ENCODE results near the gene BEND7. TPM values are rescaled to one million over a fixed set of nuclear protein-coding genes. Genes with fewer than 3 reads are reported as not detected.
"Not testable (repeated sequence)": the region's sequence is repeated elsewhere in the genome, so short reads cannot be mapped to it uniquely, and the experiment has no call there.

Gene BEND7
- total and polyA plus RNA-seq, 2 of the 4 experiments (the other 2 are of a cell fraction) = 2.3 to 3.5 TPM

DNA sequence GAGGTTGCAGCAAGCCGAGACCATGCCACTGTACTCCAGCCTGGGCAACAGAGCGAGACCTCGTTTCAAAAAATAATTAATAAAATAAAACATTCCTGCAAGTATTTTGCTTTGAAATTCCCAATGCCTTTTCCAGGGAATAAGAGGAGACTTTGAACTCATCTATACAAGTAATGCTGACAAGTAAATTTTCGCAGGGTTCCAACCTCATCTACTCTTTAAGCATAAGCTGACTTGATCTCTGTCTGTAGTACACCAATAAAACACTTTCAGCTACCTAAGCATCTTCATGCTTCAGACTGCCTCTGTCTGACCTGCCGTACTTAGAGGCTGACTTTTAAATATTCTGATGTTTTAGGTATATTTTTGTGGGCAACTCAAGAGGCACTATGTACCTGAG, 13.7 kb upstream of the BEND7 start:
- Histone ChIP-seq H3K9ac (ENCODE audit: low read depth, low read length) (no peak overlapping the region), H3K18ac (ENCODE audit: low read depth, low read length) (no peak overlapping the region), H2AK9ac (replicated peaks; ENCODE audit: low read depth, low read length, poor library complexity) (no peak overlapping the region), H3K79me1 (ENCODE audit: low read depth in 1 of 2, low read length in 2 of 2) (no peaks in the 10 kb centered on the region), H3K36me3 (ENCODE audit: control insufficient read depth, insufficient read depth, low read length) (no peaks in the 10 kb centered on the region), H4K8ac (ENCODE audit: low read depth in 2 of 2, low read length in 2 of 2) (no peak overlapping the region), H4K20me1 (ENCODE audit: insufficient read depth, low read length) (no peaks in the 10 kb centered on the region), H3K4ac (ENCODE audit: low read depth, low read length) (no peak overlapping the region), H3K14ac (replicated peaks; ENCODE audit: low read depth, low read length) (no peak overlapping the region), H2AFZ (replicated peaks; ENCODE audit: low read length, poor library complexity) (no peak overlapping the region), H2BK5ac (ENCODE audit: low read depth, low read length, poor library complexity, severe bottlenecking) (no peak overlapping the region), H2BK15ac (ENCODE audit: low read depth, low read length) (no peak overlapping the region), H3K23ac (ENCODE audit: low read depth, low read length) (no peak overlapping the region), H3K4me1 (ENCODE audit: control insufficient read depth, insufficient read depth, low read length) (no peaks in the 10 kb centered on the region), H4K5ac (ENCODE audit: low read depth, low read length) (no peak overlapping the region), H2AK5ac (ENCODE audit: low read depth, low read length) (no peak overlapping the region), H3K56ac (ENCODE audit: extremely low read depth, insufficient read depth, low read length) (no peak overlapping the region), H3K9me1 (ENCODE audit: insufficient read depth, low read length) (no peaks in the 10 kb centered on the region), H3K4me3 (ENCODE audit: insufficient read depth, low read depth, low read length) (no peak overlapping the region), H3K27ac (ENCODE audit: insufficient read depth, low read length) (no peak overlapping the region), H2BK20ac (ENCODE audit: low read depth, low read length) (no peak overlapping the region), H3K27me3 (ENCODE audit: control insufficient read depth, insufficient read depth, low read length) (peaks cover 37% of the 10 kb centered on the region), H4K91ac (ENCODE audit: insufficient read depth, low read depth, low read length) (no peak overlapping the region), H3K9me3 (ENCODE audit: control insufficient read depth, insufficient read depth, low read length) (no peaks in the 10 kb centered on the region), H3K4me2 (ENCODE audit: low read depth, low read length) (no peak overlapping the region), H2BK120ac (ENCODE audit: low read depth, low read length) (no peak overlapping the region)
- POLR2A ChIA-PET (ENCODE audit: unreplicated experiment) = no interaction called here
- no TSS peak for BruUV-seq (replicated peaks)
- dilution Hi-C loops (cut with HindIII; ENCODE audit: low sequenced_read_pairs, unreplicated experiment) = no loop called here
- DNase-seq (no peak), ATAC-seq (ENCODE audit: low read depth) (no peak)
- CTCF ChIA-PET = no interaction called here
- TF ChIP-seq MAFK (IDR thresholded peaks at IDR 0.05; ENCODE audit: low read depth, low read length) = peak; percentile 59
- TF ChIP-seq POLR2A (IDR thresholded peaks at IDR 0.05; ENCODE audit: low read depth, low read length) = no peak
- WGBS, 2 experiments (ENCODE audit: extremely low coverage in 2 of 2, insufficient read length in 1 of 2) = no CpG with 5 or more reads among the region's 5 CpGs
- intact Hi-C loops (cut with micrococcal nuclease) = no loop called here
- in situ Hi-C loops (cut with MboI; ENCODE audit: low sequenced_read_pairs) = no loop called here

DNA sequence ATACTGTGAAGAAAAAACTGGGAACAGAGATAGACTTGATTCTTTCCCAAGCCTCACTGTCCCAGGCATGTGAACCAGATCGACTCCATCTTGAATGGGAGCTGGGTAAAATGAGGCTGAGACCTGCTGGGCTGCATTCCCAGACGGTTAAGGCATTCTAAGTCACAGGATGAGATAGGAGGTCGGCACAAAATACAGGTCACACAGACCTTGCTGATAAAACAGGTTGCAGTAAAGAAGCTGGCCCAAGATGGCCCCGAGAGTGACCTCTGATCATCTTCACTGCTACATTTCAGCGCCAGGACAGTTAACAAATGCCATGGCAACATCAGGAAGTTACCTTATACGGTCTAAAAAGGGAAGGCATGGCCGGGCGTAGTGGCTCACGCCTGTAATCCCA, 9.2 kb upstream of the BEND7 start:
- H3K4me2 ChIP-seq (ENCODE audit: low read depth, low read length); H3K23ac ChIP-seq (ENCODE audit: low read depth, low read length); intact Hi-C loops (cut with micrococcal nuclease); H3K9me3 ChIP-seq (ENCODE audit: control insufficient read depth, insufficient read depth, low read length); H4K91ac ChIP-seq (ENCODE audit: insufficient read depth, low read depth, low read length); H2BK5ac ChIP-seq (ENCODE audit: low read depth, low read length, poor library complexity, severe bottlenecking); H2AK9ac ChIP-seq (replicated peaks; ENCODE audit: low read depth, low read length, poor library complexity); H2BK20ac ChIP-seq (ENCODE audit: low read depth, low read length); H2AK5ac ChIP-seq (ENCODE audit: low read depth, low read length); H3K18ac ChIP-seq (ENCODE audit: low read depth, low read length); DNase-seq; H2BK15ac ChIP-seq (ENCODE audit: low read depth, low read length); dilution Hi-C loops (cut with HindIII; ENCODE audit: low sequenced_read_pairs, unreplicated experiment); H3K9ac ChIP-seq (ENCODE audit: low read depth, low read length); H3K4me3 ChIP-seq (ENCODE audit: insufficient read depth, low read depth, low read length); H2BK120ac ChIP-seq (ENCODE audit: low read depth, low read length); H4K20me1 ChIP-seq (ENCODE audit: insufficient read depth, low read length); ATAC-seq (ENCODE audit: low read depth); H3K4me1 ChIP-seq (ENCODE audit: control insufficient read depth, insufficient read depth, low read length); H3K79me1 ChIP-seq (ENCODE audit: low read depth in 1 of 2, low read length in 2 of 2); H3K56ac ChIP-seq (ENCODE audit: extremely low read depth, insufficient read depth, low read length); POLR2A ChIA-PET (ENCODE audit: unreplicated experiment); H3K27ac ChIP-seq (ENCODE audit: insufficient read depth, low read length); H3K14ac ChIP-seq (replicated peaks; ENCODE audit: low read depth, low read length); H2AFZ ChIP-seq (replicated peaks; ENCODE audit: low read length, poor library complexity); H3K9me1 ChIP-seq (ENCODE audit: insufficient read depth, low read length); BruUV-seq (replicated peaks); H3K36me3 ChIP-seq (ENCODE audit: control insufficient read depth, insufficient read depth, low read length); H4K5ac ChIP-seq (ENCODE audit: low read depth, low read length); H3K4ac ChIP-seq (ENCODE audit: low read depth, low read length); H4K8ac ChIP-seq (ENCODE audit: low read depth in 2 of 2, low read length in 2 of 2): not testable (repeated sequence)
- in situ Hi-C loops (cut with MboI; ENCODE audit: low sequenced_read_pairs) = loop anchor here (10.0 kb wide), 1 partner anchor 163 kb away; no protein-coding TSS in a partner anchor
- CTCF ChIA-PET = interaction anchor here (0.6 to 1.6 kb wide), 2 partner anchors 11 to 166 kb away, joined by 5 to 8 read pairs; no protein-coding TSS in a partner anchor
- WGBS, 2 experiments (ENCODE audit: extremely low coverage in 2 of 2, insufficient read length in 1 of 2) = 51% methylated on average over 6 of the region's 9 CpGs; no CpG with 5 or more reads in 1 of the 2 experiments
- peaks cover 28% of the 10 kb centered on the region for H3K27me3 ChIP-seq (ENCODE audit: control insufficient read depth, insufficient read depth, low read length)

All from IMR-90 (cell line).